ENCODE data around the gene APPBP2. TPM values are rescaled to one million over a fixed set of nuclear protein-coding genes. Genes with fewer than 3 reads are reported as not detected.

Gene APPBP2
- total and polyA plus RNA-seq, 9 donors, result 14.4 to 72.1 (median 53.1) TPM

GRCh38 chr17:60416368-60416925, 109.6 kb downstream of the APPBP2 start:
- no peaks in the 10 kb centered on the region for H3K9me3 ChIP-seq
- H3K27me3 ChIP-seq, result no peaks in the 10 kb centered on the region
- no peak for DNase-seq
- TF ChIP-seq CTCF (IDR thresholded peaks at IDR 0.05), result no peak
- no peak for TF ChIP-seq POLR2A (IDR thresholded peaks at IDR 0.05)
- TF ChIP-seq EP300 (IDR thresholded peaks at IDR 0.05), result no peak
- no peak overlapping the region for H3K4me3 ChIP-seq
- intact Hi-C loops (cut with DNase I), result no loop called here
- H3K27ac ChIP-seq, result no peak overlapping the region
- H3K4me1 ChIP-seq (ENCODE audit: insufficient read depth), result no peaks in the 10 kb centered on the region
- WGBS, 3 donors, result 67 to 78% (median 73%) methylated on average over 2 of the region's 2 CpGs
- no peaks in the 10 kb centered on the region for H3K36me3 ChIP-seq

GRCh38 chr17:60415146-60415545, 110.9 kb downstream of the APPBP2 start:
- H3K4me3 ChIP-seq, result no peak overlapping the region
- H3K4me1 ChIP-seq (ENCODE audit: insufficient read depth), result no peaks in the 10 kb centered on the region
- no peak for TF ChIP-seq EP300 (IDR thresholded peaks at IDR 0.05)
- no peak for TF ChIP-seq POLR2A (IDR thresholded peaks at IDR 0.05)
- no peak for TF ChIP-seq CTCF (IDR thresholded peaks at IDR 0.05)
- H3K36me3 ChIP-seq, result no peaks in the 10 kb centered on the region
- 75 to 87% (median 87%) methylated on average over 1 of the region's 1 CpG for WGBS, 3 donors
- DNase-seq, result no peak
- intact Hi-C loops (cut with DNase I), result no loop called here
- no peak overlapping the region for H3K27ac ChIP-seq
- no peaks in the 10 kb centered on the region for H3K27me3 ChIP-seq
- no peaks in the 10 kb centered on the region for H3K9me3 ChIP-seq

GRCh38 chr17:60412701-60413100, 113.3 kb downstream of the APPBP2 start:
- H3K36me3 ChIP-seq, result no peaks in the 10 kb centered on the region
- 36 to 58% (median 39%) methylated on average over 3 of the region's 3 CpGs for WGBS, 3 donors
- no peak for TF ChIP-seq POLR2A (IDR thresholded peaks at IDR 0.05)
- no peak for TF ChIP-seq CTCF (IDR thresholded peaks at IDR 0.05)
- TF ChIP-seq EP300 (IDR thresholded peaks at IDR 0.05), result no peak
- DNase-seq, result no peak
- intact Hi-C loops (cut with DNase I), result no loop called here
- no peak overlapping the region for H3K4me3 ChIP-seq
- H3K27me3 ChIP-seq, result no peaks in the 10 kb centered on the region
- no peaks in the 10 kb centered on the region for H3K9me3 ChIP-seq
- no peak overlapping the region for H3K27ac ChIP-seq
- no peaks in the 10 kb centered on the region for H3K4me1 ChIP-seq (ENCODE audit: insufficient read depth)

GRCh38 chr17:60410001-60410400, 116.0 kb downstream of the APPBP2 start:
- intact Hi-C loops (cut with DNase I), result no loop called here
- no peaks in the 10 kb centered on the region for H3K36me3 ChIP-seq
- no peak for TF ChIP-seq EP300 (IDR thresholded peaks at IDR 0.05)
- TF ChIP-seq CTCF (IDR thresholded peaks at IDR 0.05), result no peak
- TF ChIP-seq POLR2A (IDR thresholded peaks at IDR 0.05), result no peak
- H3K27me3 ChIP-seq, result no peaks in the 10 kb centered on the region
- no peaks in the 10 kb centered on the region for H3K4me1 ChIP-seq (ENCODE audit: insufficient read depth)
- no peak overlapping the region for H3K4me3 ChIP-seq
- H3K9me3 ChIP-seq, result no peaks in the 10 kb centered on the region
- whole genome bisulfite sequencing, 3 donors, result 84 to 89% (median 88%) methylated on average over 4 of the region's 4 CpGs
- DNase-seq, result no peak
- H3K27ac ChIP-seq, result no peak overlapping the region
